ENCODE data around the gene STARD9.

- no peak for TF ChIP-seq CTCF (optimal IDR thresholded peaks at IDR 0.05 in 1 of 3, IDR thresholded peaks at IDR 0.05 in 1 of 3, conservative IDR thresholded peaks at IDR 0.05 in 1 of 3; ENCODE audit: extremely low read depth in 1 of 3, insufficient read depth in 2 of 3, low read length in 3 of 3)
- no peak for TF ChIP-seq EZH2 (IDR thresholded peaks at IDR 0.05; ENCODE audit: low read length)
These were observed 153.6 kb downstream of the STARD9 start for GRCh38 chr15:42728972-42729371.

Data from keratinocyte (primary cell).